DOHH2 (cell line): ENCODE data around the gene TPH2.

Experiments
- H3F3A ChIP-seq: fragments of 200-600 bp; sonication (generic), shearing (Covaris generic); 2 replicates; pipeline ENCODE4 v1.6.0; 2016; ENCODE audit warnings: antibody characterized with exemption, mild to moderate bottlenecking; ENCODE audit not compliant: control insufficient read depth, insufficient read depth
- H3K27ac ChIP-seq: fragments of 200-600 bp; sonication (generic); 2 replicates; pipeline ENCODE4 v1.5.1; 2014; ENCODE audit warnings: low read depth, mild to moderate bottlenecking, low read length, moderate library complexity
- H3K27me3 ChIP-seq: fragments of 200-600 bp; sonication (generic); 2 replicates; pipeline ENCODE4 v1.6.1; 2014; ENCODE audit warnings: mild to moderate bottlenecking, low read length, mixed read lengths; ENCODE audit not compliant: control insufficient read depth
- H3K36me3 ChIP-seq: fragments of 200-600 bp; sonication (generic); 2 replicates; pipeline ENCODE4 v1.6.1; 2014; ENCODE audit warnings: mild to moderate bottlenecking, low read length, moderate library complexity, mixed read lengths; ENCODE audit not compliant: control insufficient read depth
- H3K4me1 ChIP-seq: fragments of 200-600 bp; sonication (generic); 2 replicates; pipeline ENCODE4 v1.6.1; 2014; ENCODE audit warnings: mild to moderate bottlenecking, low read length, mixed read lengths; ENCODE audit not compliant: control insufficient read depth
- H3K4me2 ChIP-seq: fragments of 200-600 bp; sonication (generic); 2 replicates; pipeline ENCODE4 v1.6.0; 2014; ENCODE audit warnings: mild to moderate bottlenecking, low read length, moderate library complexity
- H3K4me3 ChIP-seq: fragments of 200-600 bp; sonication (generic); 2 replicates; pipeline ENCODE4 v1.5.1; 2014; ENCODE audit warnings: mild to moderate bottlenecking, low read length, mixed read lengths
- H3K79me2 ChIP-seq: fragments of 200-600 bp; sonication (generic); 2 replicates; pipeline ENCODE4 v1.6.1; 2014; ENCODE audit warnings: mild to moderate bottlenecking, low read length, mixed read lengths; ENCODE audit not compliant: control insufficient read depth
- H3K9me2 ChIP-seq: fragments of 200-600 bp; sonication (generic); replicated peaks from 2 replicates; pipeline ENCODE4 v1.6.1; 2014; ENCODE audit warnings: mild to moderate bottlenecking, low read length, mixed read lengths; ENCODE audit not compliant: control insufficient read depth
- H3K9me3 ChIP-seq: fragments of 200-600 bp; sonication (generic); 2 replicates; pipeline ENCODE4 v1.6.1; 2014; ENCODE audit warnings: antibody characterized with exemption, low read length, mixed read lengths; ENCODE audit not compliant: control insufficient read depth, insufficient read depth
- H4K20me1 ChIP-seq: fragments of 200-600 bp; sonication (generic); 2 replicates; pipeline ENCODE4 v1.6.0; 2014; ENCODE audit warnings: low read depth, mild to moderate bottlenecking, antibody characterized with exemption, low read length, moderate library complexity; ENCODE audit not compliant: control insufficient read depth, insufficient read depth
- EZH2phosphoT487 ChIP-seq: fragments of 200-600 bp; sonication (generic); IDR thresholded peaks from 2 replicates; pipeline ENCODE4 v1.6.1; 2017; ENCODE audit warnings: borderline replicate concordance, mild to moderate bottlenecking, antibody characterized with exemption, low read length, moderate library complexity, mixed read lengths
- TF ChIP-seq, protein P1 (sequence below): fragments of 200-600 bp; sonication (generic); IDR thresholded peaks from one replicate; pipeline ENCODE4 v1.5.1; 2014; ENCODE audit warnings: antibody characterized with exemption, mild to moderate bottlenecking, low read depth, low read length; ENCODE audit not compliant: poor library complexity, severe bottlenecking

The TPH2 gene

DNA sequence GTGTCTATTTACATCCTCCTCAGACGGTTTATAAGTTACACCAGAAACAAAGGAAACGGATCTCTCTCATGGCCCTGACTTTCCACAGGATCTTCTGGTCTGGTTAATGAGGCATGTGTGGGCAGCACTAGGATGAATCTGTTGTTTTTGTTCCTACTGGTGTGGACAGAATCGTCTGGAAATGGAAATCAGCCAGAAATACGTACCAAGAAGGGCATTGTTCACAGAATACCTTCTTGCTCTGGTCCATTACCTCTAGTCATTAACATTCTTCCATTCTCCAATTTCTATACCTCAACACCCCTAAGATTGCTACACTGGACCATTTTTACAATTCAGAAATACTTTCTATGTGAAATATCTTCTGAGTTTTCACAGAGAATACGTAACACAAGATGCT, 86.0 kb downstream of the TPH2 start:
- no peak overlapping the region for H3K27ac ChIP-seq
- peaks cover 2% of the 10 kb centered on the region; the same call in 1 of the 2 replicates for H3K27me3 ChIP-seq
- H3K9me2 ChIP-seq: no peaks in the 10 kb centered on the region
- H3K36me3 ChIP-seq: no peaks in the 10 kb centered on the region
- H3K4me3 ChIP-seq: no peak overlapping the region
- no peaks in the 10 kb centered on the region for H3K79me2 ChIP-seq
- H3K4me1 ChIP-seq: no peaks in the 10 kb centered on the region
- TF ChIP-seq, protein P1, sequence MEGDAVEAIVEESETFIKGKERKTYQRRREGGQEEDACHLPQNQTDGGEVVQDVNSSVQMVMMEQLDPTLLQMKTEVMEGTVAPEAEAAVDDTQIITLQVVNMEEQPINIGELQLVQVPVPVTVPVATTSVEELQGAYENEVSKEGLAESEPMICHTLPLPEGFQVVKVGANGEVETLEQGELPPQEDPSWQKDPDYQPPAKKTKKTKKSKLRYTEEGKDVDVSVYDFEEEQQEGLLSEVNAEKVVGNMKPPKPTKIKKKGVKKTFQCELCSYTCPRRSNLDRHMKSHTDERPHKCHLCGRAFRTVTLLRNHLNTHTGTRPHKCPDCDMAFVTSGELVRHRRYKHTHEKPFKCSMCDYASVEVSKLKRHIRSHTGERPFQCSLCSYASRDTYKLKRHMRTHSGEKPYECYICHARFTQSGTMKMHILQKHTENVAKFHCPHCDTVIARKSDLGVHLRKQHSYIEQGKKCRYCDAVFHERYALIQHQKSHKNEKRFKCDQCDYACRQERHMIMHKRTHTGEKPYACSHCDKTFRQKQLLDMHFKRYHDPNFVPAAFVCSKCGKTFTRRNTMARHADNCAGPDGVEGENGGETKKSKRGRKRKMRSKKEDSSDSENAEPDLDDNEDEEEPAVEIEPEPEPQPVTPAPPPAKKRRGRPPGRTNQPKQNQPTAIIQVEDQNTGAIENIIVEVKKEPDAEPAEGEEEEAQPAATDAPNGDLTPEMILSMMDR: no peak
- TF ChIP-seq EZH2phosphoT487: no peak
- H4K20me1 ChIP-seq: no peaks in the 10 kb centered on the region
- no peak overlapping the region for H3K4me2 ChIP-seq
- H3K9me3 ChIP-seq: no peaks in the 10 kb centered on the region
- no peaks in the 10 kb centered on the region for H3F3A ChIP-seq

DNA sequence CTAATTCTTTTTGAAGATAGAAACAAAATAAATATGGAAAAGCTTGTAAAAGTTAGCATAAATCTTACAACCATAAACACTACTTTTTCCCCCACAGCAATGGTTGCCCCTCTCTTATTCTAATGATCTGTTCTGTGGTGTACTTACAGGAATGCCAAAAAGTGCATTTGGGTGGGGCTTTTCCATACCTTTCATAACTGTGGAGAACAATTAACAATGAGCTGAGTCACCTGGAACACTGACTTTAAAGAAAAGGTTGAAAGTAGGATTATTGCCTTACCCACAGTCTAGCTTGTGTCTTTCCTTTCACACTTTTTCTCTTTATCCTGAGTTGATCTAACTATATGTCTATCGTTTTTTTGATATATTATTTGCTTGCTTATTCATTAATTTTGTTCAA, 86.9 kb downstream of the TPH2 start:
- Histone ChIP-seq H3F3A (no peaks in the 10 kb centered on the region), H3K9me3 (no peaks in the 10 kb centered on the region), H3K27me3 (peaks cover 2% of the 10 kb centered on the region; the same call in 1 of the 2 replicates), H3K36me3 (no peaks in the 10 kb centered on the region), H3K4me3 (no peak overlapping the region), H4K20me1 (no peaks in the 10 kb centered on the region), H3K4me2 (no peak overlapping the region), H3K4me1 (no peaks in the 10 kb centered on the region), H3K27ac (no peak overlapping the region), H3K79me2 (no peaks in the 10 kb centered on the region), H3K9me2 (no peaks in the 10 kb centered on the region)
- no peak for TF ChIP-seq EZH2phosphoT487
- TF ChIP-seq, protein P1: no peak

DNA sequence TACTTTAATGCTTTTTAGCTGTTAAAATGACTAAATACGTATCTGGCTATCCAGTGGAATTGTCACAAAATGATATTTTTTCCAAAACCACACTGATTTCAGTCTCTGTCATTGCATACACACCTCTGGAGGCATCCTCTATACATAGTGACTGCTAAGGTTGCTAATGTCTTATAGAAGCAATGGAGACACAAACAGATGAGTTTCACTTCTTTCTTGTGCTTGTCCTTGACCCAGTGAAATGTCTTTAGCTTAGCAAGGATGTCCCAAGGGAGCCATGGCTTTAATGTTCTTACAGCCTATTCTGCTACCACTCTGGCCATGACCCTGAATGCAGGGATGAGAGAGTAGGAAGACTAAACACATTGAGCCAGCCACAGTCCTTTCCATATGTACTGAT, 90.3 kb downstream of the TPH2 start:
- Histone ChIP-seq H3K36me3 (no peaks in the 10 kb centered on the region), H3K9me3 (no peaks in the 10 kb centered on the region), H3K4me2 (no peak overlapping the region), H3F3A (no peaks in the 10 kb centered on the region), H3K4me1 (no peaks in the 10 kb centered on the region), H4K20me1 (no peaks in the 10 kb centered on the region), H3K27me3 (peaks cover 2% of the 10 kb centered on the region; the same call in 1 of the 2 replicates), H3K79me2 (no peaks in the 10 kb centered on the region), H3K4me3 (no peak overlapping the region), H3K9me2 (no peaks in the 10 kb centered on the region), H3K27ac (no peak overlapping the region)
- TF ChIP-seq, protein P1: no peak
- no peak for TF ChIP-seq EZH2phosphoT487
